SH-SY5Y (cell line): ENCODE results near the gene GALNT15.

Experiments
- GATA2 ChIP-seq: IDR thresholded peaks from 2 replicates; pipeline ENCODE4 v1.6.1; 2011; ENCODE audit warnings: mild to moderate bottlenecking, low read depth, low read length
- GATA3 ChIP-seq: IDR thresholded peaks from 2 replicates; pipeline ENCODE4 v1.6.1; 2011; ENCODE audit warnings: low read depth, mild to moderate bottlenecking, low read length, moderate library complexity

The GALNT15 gene

DNA sequence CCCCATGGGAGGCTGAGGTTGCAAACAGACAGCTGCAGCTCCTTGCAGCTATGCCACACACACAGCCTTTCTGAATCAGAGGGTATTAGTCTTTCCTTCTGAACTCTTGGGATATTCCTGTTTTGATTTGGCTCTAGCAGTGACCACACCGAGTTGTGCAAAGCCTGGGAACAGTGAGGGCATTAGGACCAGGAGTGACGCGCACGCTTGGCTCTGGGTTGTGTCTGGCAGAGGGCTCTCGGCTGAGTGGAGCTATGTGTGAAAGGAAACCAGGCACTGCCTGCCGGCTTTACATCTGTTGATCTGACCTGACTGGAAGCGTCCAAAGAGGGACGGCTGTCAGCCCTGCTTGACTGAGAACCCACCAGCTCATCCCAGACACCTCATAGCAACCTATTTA is at the start of gene GALNT15:
Gene GALNT15 (plus strand): TSS at position 292 of the 400 bp plus-strand sequence. CDS start 472 bp downstream, outside the sequence.
- TF ChIP-seq GATA2 (0 out of 2 replicates have a peak, but pooled peaks have one; percentile 8), GATA3 (no peak)

- no peak for TF ChIP-seq GATA3
- no peak for TF ChIP-seq GATA2
These were observed 47.8 kb upstream of the GALNT15 start for GRCh38 chr3:16126634-16127033.

DNA sequence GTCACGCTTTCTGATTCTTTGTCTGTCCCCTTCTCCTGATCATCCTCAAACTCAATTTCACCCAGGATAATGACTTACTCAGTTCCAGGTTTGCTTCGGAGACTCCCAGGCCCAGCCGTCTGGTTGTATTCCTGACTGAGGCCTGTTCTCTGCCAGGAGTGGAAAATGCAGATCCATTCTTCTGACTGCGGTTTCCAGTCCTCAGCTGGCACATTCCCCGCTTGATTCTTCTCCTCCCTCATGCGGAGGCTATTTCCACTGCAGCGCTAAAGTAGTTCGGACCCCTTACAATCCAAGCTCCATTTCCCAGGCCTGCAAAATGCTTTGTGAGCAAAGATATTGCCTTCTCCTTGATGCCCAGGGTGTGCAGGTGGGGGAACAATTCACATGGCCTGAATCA is 47.2 kb upstream of the GALNT15 start:
- TF ChIP-seq GATA2 (no peak), GATA3 (no peak)

GRCh38 chr3:16130066-16130465 is 44.4 kb upstream of the GALNT15 start:
- TF ChIP-seq GATA3 (no peak), GATA2 (no peak)

DNA sequence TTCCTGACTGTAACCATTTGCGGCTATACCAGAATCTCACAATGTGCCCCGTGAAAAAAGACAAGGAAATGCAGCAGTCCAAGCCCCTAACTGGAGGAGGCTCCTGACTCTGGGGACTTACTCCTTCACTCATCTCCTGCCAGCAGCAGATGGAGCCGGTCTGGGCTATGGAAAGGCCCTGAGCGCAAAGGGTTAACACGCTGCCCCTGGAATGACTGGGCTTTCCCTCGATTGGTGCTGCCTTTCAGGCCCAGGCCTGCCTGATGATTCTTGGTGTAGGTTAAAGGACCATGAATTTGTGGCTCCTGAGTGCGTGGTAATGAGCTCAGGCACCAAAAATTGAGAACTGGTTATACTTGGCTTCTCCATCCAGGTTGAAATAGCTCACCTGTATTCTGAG is 42.3 kb upstream of the GALNT15 start:
- no peak for TF ChIP-seq GATA3
- TF ChIP-seq GATA2, result no peak

DNA sequence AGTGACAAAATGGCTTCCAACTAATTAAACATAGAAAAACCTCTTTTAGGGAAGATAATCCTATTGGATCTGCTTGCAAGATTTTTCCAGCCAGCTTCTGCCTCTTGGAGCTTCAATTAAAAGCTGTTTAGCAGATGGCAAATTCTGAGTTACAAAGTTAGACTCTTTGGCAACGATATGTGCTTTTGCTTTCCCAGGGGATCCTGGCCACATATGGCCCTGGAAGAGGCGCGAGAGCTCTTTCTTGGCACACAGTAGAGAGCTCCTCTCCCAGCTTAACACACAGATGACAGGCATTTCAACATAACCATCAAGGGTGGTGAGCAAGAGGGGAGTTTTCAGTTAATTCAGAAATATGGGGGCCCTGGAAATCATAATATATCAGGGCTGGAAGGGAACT is 41.6 kb upstream of the GALNT15 start:
- TF ChIP-seq GATA2 (no peak), GATA3 (no peak)

- TF ChIP-seq GATA3, result no peak
- TF ChIP-seq GATA2, result no peak
These were observed 40.1 kb upstream of the GALNT15 start for GRCh38 chr3:16134173-16134928.

DNA sequence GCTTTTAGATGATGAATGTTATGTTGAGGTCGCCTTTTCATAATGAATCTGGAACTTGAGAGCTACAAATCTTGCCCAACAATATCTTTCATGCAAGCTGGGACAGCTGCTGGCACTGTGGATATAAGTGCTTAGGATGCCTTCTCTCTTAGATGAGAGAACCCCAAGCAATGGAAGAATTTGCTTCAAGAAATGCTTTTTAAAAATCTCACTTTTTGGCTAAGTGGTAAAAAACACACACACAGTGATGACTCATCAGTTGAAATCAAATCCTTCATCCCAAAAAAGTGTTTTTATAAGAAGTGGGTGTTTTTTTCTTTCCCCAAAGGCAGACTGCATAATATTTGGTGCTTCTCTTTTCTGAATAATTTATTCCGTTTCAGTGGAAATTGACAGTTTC is 38.4 kb upstream of the GALNT15 start:
- no peak for TF ChIP-seq GATA2
- no peak for TF ChIP-seq GATA3

DNA sequence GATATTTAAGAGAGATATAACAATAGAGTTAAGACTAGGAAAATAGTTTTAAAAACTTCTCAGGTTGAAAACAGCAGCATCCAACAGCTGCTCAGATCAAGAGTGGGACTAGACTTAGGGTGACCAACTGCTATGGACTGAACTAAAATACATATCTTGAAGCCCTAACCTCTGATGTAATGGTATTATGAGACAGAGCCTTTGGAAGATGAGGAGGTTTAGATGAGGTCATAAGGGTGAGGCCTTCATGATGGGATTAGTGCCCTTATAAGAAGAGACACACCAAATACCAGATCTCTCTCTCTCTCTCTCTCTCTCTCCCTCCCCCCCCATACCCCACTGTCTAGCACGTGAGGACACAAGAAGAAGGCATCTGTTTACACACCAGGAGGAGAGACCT is 37.4 kb upstream of the GALNT15 start:
- TF ChIP-seq GATA2, result no peak
- TF ChIP-seq GATA3, result no peak

DNA sequence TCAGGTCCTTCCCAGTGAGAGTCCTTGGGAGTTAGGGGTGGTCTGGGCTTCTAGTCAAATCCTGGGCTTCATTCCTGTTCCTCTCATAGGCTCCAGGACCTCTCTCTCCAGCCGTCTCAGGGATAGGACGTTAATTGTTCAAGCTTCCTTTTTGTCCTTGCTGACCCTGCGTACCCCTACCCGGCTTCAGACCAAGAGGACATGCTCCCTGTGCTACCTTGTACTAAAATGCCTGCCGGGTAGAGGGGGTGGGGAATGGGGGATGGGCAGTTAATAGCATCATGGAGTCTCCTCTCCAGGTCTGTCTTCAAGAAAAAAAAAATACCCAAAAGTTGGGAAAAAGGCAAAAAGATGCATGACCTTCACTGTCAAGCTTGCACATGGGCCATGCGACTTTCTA is 36.5 kb upstream of the GALNT15 start:
- TF ChIP-seq GATA2, result no peak
- no peak for TF ChIP-seq GATA3

DNA sequence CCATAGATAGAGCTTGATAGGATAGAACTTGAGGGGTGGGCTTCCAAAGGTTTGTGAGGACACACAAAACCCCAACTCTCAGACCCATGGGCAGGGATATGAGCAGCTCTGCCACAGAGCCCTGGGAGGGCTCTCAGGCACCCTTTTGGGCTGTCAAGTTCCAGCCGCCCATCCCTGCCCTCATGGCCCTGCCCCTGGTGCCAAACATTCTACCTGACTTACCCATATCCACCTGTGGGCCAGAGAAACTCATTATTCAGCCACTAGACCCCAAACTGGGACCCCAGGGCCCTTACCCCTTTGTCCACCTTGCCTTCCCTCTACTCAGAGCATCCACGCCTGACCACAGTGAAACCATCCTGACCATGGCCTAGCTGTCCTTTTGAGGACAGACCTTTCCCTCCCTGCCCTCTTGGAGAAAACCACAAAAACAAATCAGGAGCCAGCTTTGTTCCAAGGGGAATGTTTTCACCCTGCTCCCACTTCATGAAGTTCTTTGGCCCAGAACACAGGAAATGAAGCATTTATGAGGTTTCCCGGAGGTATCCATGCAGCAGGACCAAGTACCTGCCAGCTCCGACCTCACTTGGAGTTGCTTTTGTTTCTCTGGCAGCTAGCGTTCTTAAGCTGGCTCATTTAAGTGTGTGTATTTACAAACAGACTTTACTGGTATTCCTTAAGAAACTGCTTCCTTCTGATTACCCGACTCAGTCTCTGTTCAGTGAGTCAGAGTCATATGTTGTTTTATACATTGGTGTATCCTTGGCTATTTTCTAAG is 34.2 kb upstream of the GALNT15 start:
- no peak for TF ChIP-seq GATA2
- TF ChIP-seq GATA3, result no peak

DNA sequence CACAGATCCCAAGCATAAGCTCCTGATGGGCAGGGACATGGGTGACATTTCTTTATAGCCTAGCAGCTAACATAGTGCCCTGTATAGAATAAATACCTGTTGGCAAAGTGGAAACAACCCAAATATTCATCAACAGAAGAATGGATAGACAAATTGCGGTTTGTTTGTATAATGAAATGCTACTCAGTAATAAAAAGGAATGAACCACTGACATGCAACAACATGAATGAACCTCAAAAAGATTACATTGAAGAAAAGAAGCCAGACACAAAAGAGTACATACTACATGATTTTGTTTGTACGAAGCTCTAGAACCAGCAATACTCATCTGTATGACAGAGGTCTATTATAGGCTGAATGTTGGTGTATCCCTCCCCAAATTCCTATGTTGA is 33.6 kb upstream of the GALNT15 start:
- TF ChIP-seq GATA3 (no peak), GATA2 (no peak)

- TF ChIP-seq GATA2, result no peak
- no peak for TF ChIP-seq GATA3
These were observed 32.0 kb upstream of the GALNT15 start for GRCh38 chr3:16142350-16143025.

GRCh38 chr3:16143861-16144447 is 30.5 kb upstream of the GALNT15 start:
- no peak for TF ChIP-seq GATA3
- TF ChIP-seq GATA2, result no peak
